ENCODE data around the gene TMEM119. TPM values are rescaled to one million over a fixed set of nuclear protein-coding genes. Genes with fewer than 3 reads are reported as not detected.
A peak's percentile ranks its signal among the peaks of the same experiment; 100 is the strongest.

The TMEM119 gene
- total and polyA plus RNA-seq, 2 experiments from 2014 or later = 54.4 to 69.7 TPM

GRCh38 chr12:108611884-108612415 lies 14.1 kb upstream of the TMEM119 start:
- H3K79me2 ChIP-seq = no peaks in the 10 kb centered on the region
- no peak overlapping the region for H3K4me3 ChIP-seq
- no peaks in the 10 kb centered on the region for H3K9me3 ChIP-seq (ENCODE audit: low read depth)
- H3K4me2 ChIP-seq = no peak overlapping the region
- TF ChIP-seq EZH2phosphoT487 (IDR thresholded peaks at IDR 0.05; ENCODE audit: low read depth, severe bottlenecking, unreplicated experiment) = no peak
- TF ChIP-seq EZH2 (IDR thresholded peaks at IDR 0.05; ENCODE audit: borderline replicate concordance) = no peak
- TF ChIP-seq CTCF (IDR thresholded peaks at IDR 0.05; ENCODE audit: poor library complexity) = peak; percentile 20
- no peaks in the 10 kb centered on the region for H3K36me3 ChIP-seq (replicated peaks; ENCODE audit: insufficient read depth, low read depth)
- DNase-seq (ENCODE audit: low spot score) = peak; percentile 34
- peaks cover 11% of the 10 kb centered on the region for H3K4me1 ChIP-seq (ENCODE audit: insufficient read depth)
- no peaks in the 10 kb centered on the region for H3K9me2 ChIP-seq (replicated peaks; ENCODE audit: insufficient read depth)
- H4K20me1 ChIP-seq (ENCODE audit: insufficient read depth, poor library complexity, severe bottlenecking) = no peaks in the 10 kb centered on the region
- H3K27me3 ChIP-seq = no peaks in the 10 kb centered on the region
- 65% methylated on average over 5 of the region's 5 CpGs for WGBS (ENCODE audit: low lambda C conversion rate, missing lambda C conversion rate)
- no peak overlapping the region for H3K27ac ChIP-seq
- H2AFZ ChIP-seq = no peak overlapping the region

- H3K27ac ChIP-seq = no peak overlapping the region
- WGBS (ENCODE audit: low lambda C conversion rate, missing lambda C conversion rate) = 83% methylated on average over 15 of the region's 15 CpGs
These were observed 13.1 kb upstream of the TMEM119 start for GRCh38 chr12:108610856-108611605.

GRCh38 chr12:108610336-108610815 lies 12.5 kb upstream of the TMEM119 start:
- Histone ChIP-seq H4K20me1 (ENCODE audit: insufficient read depth, poor library complexity, severe bottlenecking) (no peaks in the 10 kb centered on the region), H3K9me3 (ENCODE audit: low read depth) (no peaks in the 10 kb centered on the region), H3K27me3 (no peaks in the 10 kb centered on the region), H3K4me3 (no peak overlapping the region), H2AFZ (no peak overlapping the region), H3K4me2 (no peak overlapping the region), H3K27ac (peak overlapping the region; percentile 69), H3K9me2 (replicated peaks; ENCODE audit: insufficient read depth) (no peaks in the 10 kb centered on the region), H3K36me3 (replicated peaks; ENCODE audit: insufficient read depth, low read depth) (no peaks in the 10 kb centered on the region), H3K79me2 (no peaks in the 10 kb centered on the region), H3K4me1 (ENCODE audit: insufficient read depth) (peaks cover 14% of the 10 kb centered on the region)
- 81% methylated on average over 8 of the region's 8 CpGs for WGBS (ENCODE audit: low lambda C conversion rate, missing lambda C conversion rate)
- TF ChIP-seq EZH2phosphoT487 (IDR thresholded peaks at IDR 0.05; ENCODE audit: low read depth, severe bottlenecking, unreplicated experiment) = no peak
- no peak for TF ChIP-seq CTCF (IDR thresholded peaks at IDR 0.05; ENCODE audit: poor library complexity)
- TF ChIP-seq EZH2 (IDR thresholded peaks at IDR 0.05; ENCODE audit: borderline replicate concordance) = no peak
- no peak for DNase-seq (ENCODE audit: low spot score)

More at GRCh38 chr12:108610856-108611605, 13.1 kb upstream of the TMEM119 start:
- Histone ChIP-seq H3K79me2 (no peaks in the 10 kb centered on the region), H3K4me1 (ENCODE audit: insufficient read depth) (peaks cover 14% of the 10 kb centered on the region), H4K20me1 (ENCODE audit: insufficient read depth, poor library complexity, severe bottlenecking) (no peaks in the 10 kb centered on the region), H3K4me3 (no peak overlapping the region), H3K9me3 (ENCODE audit: low read depth) (no peaks in the 10 kb centered on the region), H2AFZ (no peak overlapping the region), H3K9me2 (replicated peaks; ENCODE audit: insufficient read depth) (no peaks in the 10 kb centered on the region), H3K4me2 (no peak overlapping the region), H3K27me3 (no peaks in the 10 kb centered on the region), H3K36me3 (replicated peaks; ENCODE audit: insufficient read depth, low read depth) (no peaks in the 10 kb centered on the region)
- DNase-seq (ENCODE audit: low spot score) = no peak
- no peak for TF ChIP-seq EZH2phosphoT487 (IDR thresholded peaks at IDR 0.05; ENCODE audit: low read depth, severe bottlenecking, unreplicated experiment)
- no peak for TF ChIP-seq CTCF (IDR thresholded peaks at IDR 0.05; ENCODE audit: poor library complexity)
- no peak for TF ChIP-seq EZH2 (IDR thresholded peaks at IDR 0.05; ENCODE audit: borderline replicate concordance)
